HG02852 (cell line): ENCODE data around the gene NDUFB6.
"Not testable (repeated sequence)": the region's sequence is repeated elsewhere in the genome, so short reads cannot be mapped to it uniquely, and the experiment has no call there.

Source experiments
- ATAC-seq: cut with Tn5 transposase; IDR thresholded peaks from one replicate; pipeline ENCODE4 v1.9.1; 2021; ENCODE audit warnings: mild to moderate bottlenecking, moderate library complexity; ENCODE audit not compliant: unreplicated experiment

Gene NDUFB6

DNA sequence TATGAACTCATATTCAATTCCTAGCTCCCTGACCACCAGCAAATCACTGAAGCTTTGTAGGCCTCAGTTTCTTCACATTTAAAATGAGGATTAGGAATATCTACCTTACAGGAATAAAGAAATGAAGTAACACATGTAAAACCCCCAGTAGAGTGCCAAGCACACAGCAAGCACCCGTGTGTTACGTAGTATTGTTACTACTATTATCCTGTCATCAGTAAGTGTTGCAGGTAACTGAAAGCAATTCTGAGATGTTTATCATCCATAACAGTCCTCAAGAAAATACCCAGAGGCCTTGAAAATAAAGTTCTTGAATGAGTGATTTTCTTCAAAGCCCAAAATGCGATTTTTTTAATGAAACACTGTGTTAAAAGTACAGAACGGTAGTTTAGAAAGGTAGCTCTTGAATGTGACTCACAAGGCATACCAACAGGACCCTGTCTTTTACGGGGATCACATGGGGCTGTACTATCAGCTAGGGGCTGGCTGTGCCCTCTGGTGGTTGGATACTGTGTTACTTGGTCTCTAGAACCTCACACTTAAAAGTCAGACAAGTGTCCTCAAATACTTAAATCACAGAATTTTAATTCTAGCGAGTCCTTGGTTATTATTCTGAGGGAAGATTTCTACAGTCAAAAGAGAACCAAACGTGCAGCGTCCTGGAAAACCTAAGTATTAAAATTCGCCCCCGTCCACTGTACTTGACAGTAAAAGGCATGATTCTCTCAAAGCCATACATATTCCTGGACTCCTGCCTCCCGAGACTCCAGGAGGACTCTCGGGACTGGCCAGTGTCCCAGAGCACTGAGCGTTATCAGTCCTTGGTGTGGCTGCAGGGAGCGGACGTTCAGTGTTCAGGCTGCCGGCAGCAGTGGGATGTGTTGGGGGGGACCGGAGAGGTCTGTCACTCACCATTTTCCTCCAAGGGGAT lies 725 bp downstream of the NDUFB6 start:
- peak; percentile 87 for ATAC-seq

DNA sequence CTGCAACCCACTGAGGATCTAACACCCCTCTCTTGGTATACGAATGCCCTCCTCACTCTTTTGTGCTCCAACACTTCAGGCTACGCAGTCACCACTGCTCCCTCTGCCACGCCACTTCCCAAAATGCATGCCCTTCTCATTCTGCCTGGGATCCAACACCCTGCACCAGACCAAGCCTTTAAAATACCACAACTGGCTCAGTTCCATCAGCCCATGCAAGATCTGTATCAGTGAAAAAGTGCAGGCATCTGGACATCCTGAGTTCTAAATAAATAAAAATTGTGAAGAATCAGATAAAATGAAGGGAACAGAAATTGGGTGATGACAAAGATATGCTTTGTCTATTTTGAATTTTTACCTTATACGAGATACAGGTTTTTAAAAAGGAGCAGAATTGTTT lies 2.7 kb downstream of the NDUFB6 start:
- no peak for ATAC-seq

- no peak for ATAC-seq
Observed at GRCh38 chr9:32566770-32567169, 6.2 kb downstream of the NDUFB6 start.

- ATAC-seq, result no peak
Observed at GRCh38 chr9:32565967-32566366, 7.0 kb downstream of the NDUFB6 start.

- ATAC-seq, result no peak
Observed at GRCh38 chr9:32558408-32558934, 14.5 kb downstream of the NDUFB6 start.

- ATAC-seq, result no peak
Observed at GRCh38 chr9:32554591-32554990, 18.4 kb downstream of the NDUFB6 start.

- ATAC-seq, result no peak
Observed at GRCh38 chr9:32554107-32554506, 18.9 kb downstream of the NDUFB6 start.

DNA sequence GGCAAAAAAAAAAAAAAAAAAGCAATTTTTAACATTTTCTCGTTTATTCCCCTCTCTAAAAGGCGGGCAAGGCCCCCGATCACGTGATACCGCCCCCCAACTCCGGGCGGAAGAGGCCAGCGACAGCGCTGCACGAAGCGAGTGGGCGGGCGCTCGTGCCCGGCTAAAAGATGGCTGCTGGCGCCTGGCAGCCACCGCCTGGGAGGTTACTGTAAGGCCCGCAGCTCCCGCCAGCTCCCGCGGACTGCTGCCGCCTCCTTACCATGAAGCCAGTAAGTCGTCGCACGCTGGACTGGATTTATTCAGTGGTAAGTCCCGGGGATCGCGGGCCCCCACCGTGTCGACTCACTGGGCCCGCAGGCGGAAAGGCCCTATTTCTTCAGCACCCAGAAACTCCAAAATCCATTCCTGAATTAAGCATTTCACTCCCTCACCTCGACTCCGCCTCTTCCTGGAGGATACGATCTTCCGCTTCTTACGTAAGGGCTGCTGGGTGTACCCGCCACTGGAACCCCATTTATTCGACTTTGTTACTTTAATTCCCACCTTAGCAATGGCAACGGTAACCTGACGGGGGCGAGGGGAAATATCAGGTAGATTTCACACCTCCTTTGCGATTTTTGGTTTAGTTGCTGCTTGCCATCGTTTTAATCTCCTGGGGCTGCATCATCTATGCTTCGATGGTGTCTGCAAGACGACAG lies 20.6 kb downstream of the NDUFB6 start, which contains the start of the genes SMIM27 and TOPORS:
TSS of gene SMIM27 (plus strand) at position 156 of the 701 bp plus-strand sequence. CDS start at position 264, 108 bp downstream.
TSS of gene TOPORS (minus strand) at position 415 of the 701 bp plus-strand sequence. CDS start at position 265, 150 bp downstream.
- ATAC-seq, result peak; percentile 67

GRCh38 chr9:32551276-32552051 lies 21.5 kb downstream of the NDUFB6 start:
- ATAC-seq, result peak; percentile 0

DNA sequence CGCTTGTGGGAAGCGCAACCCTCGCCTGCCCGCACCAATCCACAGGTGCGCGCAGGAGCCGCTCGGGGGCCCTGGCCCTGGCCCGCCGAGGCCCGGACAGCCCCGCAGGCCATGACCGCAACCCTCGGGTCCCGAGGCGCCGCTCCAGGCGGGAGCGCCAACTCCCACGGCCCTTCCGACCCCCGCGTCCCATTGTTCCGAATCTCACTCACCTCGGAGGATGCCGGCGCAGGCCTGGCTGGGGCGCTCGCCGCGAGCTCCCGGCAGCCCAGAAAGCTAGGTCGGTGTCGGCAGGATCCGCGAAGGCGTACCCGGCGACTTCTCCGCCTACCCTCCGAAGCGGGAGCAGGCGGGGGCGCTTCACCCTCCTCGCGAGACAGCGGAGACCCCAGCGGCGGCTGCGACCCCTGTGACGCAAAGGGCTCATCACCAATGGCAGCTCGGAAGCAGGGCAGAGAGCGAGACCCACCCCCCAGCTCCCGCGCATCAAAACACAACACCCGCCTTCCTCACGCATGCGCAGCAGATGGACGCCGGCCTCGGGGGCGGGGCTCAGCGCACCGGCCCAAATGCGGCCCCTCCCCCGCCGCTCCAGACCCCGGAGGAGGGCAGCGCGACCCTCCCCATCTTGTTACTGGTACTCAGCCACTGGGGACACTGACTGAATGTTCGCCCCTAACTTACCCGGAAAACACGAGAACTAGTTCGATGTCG lies 22.2 kb downstream of the NDUFB6 start:
- peak; percentile 68 for ATAC-seq

GRCh38 chr9:32550150-32550561 lies 22.8 kb downstream of the NDUFB6 start:
- no peak for ATAC-seq

GRCh38 chr9:32548213-32548612 lies 24.7 kb downstream of the NDUFB6 start:
- not testable (repeated sequence) for ATAC-seq

DNA sequence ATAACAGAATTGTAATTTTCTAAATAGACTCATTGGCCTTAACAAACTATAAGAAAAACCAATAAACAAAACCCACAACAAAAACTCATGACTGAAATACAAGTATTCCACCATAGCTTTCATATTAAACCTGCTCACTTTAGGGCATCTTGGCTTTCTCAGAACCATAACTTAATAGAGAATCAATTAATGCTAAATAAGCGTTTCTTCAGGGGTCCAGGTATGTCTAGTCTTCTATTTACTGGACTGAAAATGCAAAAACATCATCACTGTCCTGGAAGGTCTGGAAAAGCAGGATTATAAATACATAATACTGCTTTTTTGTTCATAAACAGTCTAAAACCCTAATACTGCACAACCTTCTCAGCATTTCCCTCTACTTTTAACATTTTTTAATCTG lies 27.1 kb downstream of the NDUFB6 start:
- ATAC-seq, result no peak

DNA sequence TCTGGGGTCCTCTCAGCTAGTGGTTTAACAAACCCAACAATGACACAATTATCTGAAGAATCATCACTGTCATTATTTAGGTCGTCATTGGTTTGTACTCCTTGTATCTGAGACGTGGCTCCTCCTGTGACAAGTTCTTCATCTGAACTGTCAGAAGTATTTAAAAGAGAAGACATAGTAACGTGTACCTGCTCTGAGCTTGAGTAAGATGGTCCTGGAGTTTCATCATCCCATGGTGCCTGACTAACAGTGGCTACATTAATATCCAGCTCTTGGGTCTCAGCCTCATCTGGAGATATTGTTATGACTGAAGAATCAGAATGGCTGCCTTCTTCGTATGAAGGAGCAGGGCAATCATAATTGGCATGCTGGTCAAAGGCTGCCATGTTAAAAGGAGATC lies 29.9 kb downstream of the NDUFB6 start:
- no peak for ATAC-seq

DNA sequence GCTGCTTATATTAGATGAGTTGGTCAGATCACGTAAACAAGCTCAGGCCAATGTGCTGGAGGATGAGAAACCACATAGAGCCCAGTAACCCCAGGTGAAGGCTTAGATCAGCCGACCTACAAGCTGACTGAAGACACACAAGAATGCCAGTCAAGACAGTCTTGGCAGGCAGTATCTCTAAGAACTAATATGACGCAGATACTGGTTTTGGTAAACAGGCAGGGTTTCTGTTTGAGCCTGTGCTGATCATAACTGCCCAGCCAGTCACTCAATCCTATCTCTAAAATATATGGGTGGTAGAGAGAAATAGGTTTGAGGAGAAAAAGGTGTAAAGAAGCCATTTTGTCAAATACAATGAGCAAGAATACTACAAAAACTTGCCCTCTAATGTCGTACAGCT lies 39.1 kb downstream of the NDUFB6 start:
- no peak for ATAC-seq

GRCh38 chr9:32533336-32533735 lies 39.6 kb downstream of the NDUFB6 start:
- ATAC-seq, result no peak

- ATAC-seq, result no peak
Observed at GRCh38 chr9:32526707-32527048, 46.3 kb downstream of the NDUFB6 start.

DNA sequence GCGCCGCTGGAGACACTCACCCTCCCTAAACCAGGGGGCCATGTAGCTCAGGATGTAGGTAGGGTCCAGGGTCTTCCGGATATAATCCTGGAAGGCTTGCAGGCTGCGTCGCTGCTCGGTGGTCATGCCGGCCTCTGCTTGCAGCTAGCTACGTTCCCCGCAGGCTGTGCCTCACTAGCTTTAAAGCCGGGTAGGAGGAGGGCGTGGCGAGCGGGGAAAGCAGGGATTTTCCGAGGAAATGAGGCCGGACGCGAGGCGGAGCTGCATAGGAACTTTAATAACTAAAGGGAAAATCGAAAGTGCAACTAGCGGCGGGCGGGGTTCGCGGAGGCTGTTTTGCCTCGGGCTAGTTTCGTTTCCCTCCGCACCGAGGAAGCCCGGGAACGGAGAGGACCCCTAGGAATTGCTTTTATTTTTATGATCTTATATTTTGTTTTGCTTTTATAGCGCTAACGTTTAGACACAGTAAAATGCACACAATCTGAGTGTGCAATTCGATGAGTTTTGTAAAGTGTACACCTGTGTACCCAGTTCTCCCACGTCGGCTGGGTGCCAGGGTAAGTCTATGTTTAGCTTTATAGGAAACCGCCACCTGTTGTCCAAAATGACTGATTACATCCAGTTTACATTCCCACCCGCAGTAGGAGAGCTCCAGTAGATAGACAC lies 46.8 kb downstream of the NDUFB6 start, which contains the start of gene RIGI:
TSS of gene RIGI (minus strand) at position 156 of the 666 bp plus-strand sequence. CDS start at position 126, 30 bp downstream.
- ATAC-seq, result peak; percentile 67

GRCh38 chr9:32525709-32526030 lies 47.3 kb downstream of the NDUFB6 start:
- peak; percentile 14 for ATAC-seq
